Measurements from ENCODE around the gene GTF2A1. TPM values are rescaled to one million over a fixed set of nuclear protein-coding genes. Genes with fewer than 3 reads are reported as not detected.

The GTF2A1 gene
- 44.0 and 47.3 TPM in 2 replicates for polyA plus RNA-seq

DNA sequence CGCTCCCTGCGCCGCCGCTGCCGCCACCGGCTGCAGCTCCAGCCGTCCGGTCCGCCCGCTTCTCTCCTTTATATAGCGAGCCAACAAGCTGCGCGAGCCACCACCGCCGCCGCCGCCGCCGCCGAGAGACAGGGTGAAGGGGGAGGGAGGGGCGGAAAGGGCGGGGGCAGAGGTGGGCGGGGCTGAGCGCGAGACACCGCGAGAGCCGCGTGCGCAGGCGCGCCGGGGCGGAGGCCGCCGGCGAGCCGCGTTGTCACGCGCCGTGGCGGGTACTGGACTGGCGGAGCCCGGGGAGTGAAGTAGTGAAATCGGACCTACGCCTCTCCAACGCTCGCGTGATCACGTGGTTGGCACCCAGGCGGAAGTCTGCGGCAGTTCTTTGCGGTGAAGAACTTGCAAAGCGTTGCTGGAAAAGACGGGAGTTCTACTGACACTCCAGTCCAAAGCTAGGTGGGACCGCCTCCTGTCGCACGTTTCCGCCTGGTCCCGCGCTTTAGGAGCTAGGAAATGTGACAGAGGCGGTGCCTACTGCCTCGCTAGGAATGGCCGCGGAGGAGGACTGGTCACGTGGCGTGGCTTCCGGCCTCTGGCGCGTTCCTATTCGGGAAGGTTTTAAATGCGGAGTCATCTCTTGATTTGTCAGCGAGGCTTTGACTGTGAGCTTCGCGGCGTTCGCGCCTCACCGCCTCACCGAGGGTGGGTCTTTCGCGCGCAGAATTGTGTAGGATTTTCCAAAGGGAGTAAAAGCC, at the start of gene GTF2A1:
Gene GTF2A1 (minus strand): TSS at position 130 of the 749 bp plus-strand sequence. CDS start 441 bp downstream, outside the sequence.

Other genes with a start within 250 kb of the GTF2A1 start
- 3.4 and 3.5 TPM in 2 replicates for gene STON2, start 179.4 kb upstream of the GTF2A1 start, polyA plus RNA-seq

Data from Purkinje cell (primary cell).